ENCODE data around the gene RLBP1. TPM values are rescaled to one million over a fixed set of nuclear protein-coding genes. Genes with fewer than 3 reads are reported as not detected.

The RLBP1 gene
- total RNA-seq, 2 donors from 2014 or later, result not detected

DNA sequence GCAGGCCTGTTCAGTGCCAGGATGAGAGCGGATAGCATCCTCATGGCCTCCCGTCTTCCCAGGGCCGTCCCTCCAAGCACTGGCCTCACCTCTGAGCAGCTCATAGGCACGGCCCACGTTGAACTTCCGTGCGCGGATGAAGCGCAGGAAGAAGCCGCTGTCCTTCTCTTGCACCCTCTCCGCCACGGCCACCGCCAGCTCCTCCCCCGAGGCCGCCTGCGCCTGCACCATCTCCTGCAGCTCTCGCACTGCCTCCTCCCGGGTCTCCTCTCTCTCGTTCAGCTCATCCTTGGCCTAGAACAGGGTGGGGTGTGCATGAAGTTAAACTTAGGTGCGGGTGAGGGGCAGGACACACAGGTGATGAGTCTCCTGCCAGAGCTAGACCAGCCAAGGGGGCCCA is 4.3 kb downstream of the RLBP1 start:
- DNase-seq (ENCODE audit: low spot score in 2 of 2), result no peak
- no peak overlapping the region for H3K27ac Mint-ChIP-seq
- H3K9me3 Mint-ChIP-seq, result no peaks in the 10 kb centered on the region
- ATAC-seq, result no peak
- no peaks in the 10 kb centered on the region for H3K36me3 Mint-ChIP-seq

DNA sequence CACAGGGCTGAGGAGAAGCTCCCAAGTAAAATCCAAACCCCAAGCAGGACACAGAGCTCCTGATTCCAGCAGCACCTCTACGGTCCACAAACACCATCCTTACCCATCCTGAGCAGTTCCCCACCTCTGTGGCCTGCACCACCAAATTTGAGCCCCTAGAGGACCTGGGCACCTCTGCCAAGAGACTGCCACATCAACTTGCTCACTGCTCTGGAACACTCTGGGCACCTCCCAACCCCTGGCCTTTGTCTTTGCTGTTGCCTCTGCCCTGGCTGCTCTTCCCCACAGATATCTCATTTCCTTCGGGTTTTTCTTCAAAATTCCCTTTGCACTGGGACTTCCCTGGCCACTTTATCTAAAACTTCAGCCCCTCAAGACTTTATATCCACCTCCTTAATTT is 5.8 kb downstream of the RLBP1 start:
- ATAC-seq, result no peak
- DNase-seq (ENCODE audit: low spot score in 2 of 2), result no peak
- H3K36me3 Mint-ChIP-seq, result no peaks in the 10 kb centered on the region
- H3K27ac Mint-ChIP-seq, result no peak overlapping the region
- no peaks in the 10 kb centered on the region for H3K9me3 Mint-ChIP-seq

DNA sequence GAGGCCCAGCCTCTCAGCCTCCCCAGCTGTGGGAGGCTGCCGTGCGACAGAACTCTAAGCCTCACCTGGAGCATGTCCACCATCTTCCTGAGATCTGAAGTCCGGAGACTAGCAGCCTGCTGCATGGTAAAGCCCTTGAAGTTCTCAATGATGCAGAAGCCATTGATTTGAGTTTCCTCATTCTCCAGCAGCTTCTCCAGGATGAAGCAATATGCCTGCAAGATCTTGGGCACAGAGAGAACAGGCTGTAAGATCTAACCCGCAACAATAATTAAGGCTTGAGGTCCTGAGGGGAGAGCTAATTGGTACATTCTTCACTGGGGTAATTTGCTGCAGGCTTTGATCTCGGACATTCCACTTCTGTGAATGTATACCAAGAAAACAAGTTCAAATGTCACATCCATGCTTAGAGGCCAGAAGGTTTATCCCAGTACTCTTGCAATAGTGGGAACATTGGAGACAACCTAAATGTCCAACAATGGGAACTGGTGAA is 9.7 kb downstream of the RLBP1 start:
- Mint-ChIP-seq H3K27ac (no peak overlapping the region), H3K9me3 (no peaks in the 10 kb centered on the region), H3K36me3 (no peaks in the 10 kb centered on the region)
- ATAC-seq (no peak), DNase-seq (ENCODE audit: low spot score in 2 of 2) (no peak)

DNA sequence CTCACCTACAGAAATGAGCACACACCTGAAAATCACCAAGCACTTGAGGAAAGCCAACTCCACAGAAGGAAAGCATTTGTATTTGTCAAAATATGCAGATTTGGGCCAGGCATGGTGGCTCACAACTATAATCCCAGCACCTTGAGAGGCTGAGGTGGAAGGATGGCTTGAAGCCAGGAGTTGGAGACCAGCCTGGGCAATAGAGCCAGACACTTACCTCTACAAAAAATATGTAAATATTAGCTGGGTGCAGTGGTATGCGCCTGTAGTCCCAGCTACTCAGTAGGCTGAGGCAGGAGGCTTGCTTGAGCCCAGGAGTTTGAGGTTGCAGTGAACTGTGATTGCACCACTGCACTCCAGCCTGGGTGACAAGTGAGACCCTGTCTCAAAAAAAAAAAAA is 12.3 kb downstream of the RLBP1 start:
- ATAC-seq (no peak), DNase-seq (ENCODE audit: low spot score in 2 of 2) (no peak)
- H3K9me3 Mint-ChIP-seq, result no peaks in the 10 kb centered on the region
- no peaks in the 10 kb centered on the region for H3K36me3 Mint-ChIP-seq
- H3K27ac Mint-ChIP-seq, result peak overlapping the region in 1 of 2 donors; percentile 72

DNA sequence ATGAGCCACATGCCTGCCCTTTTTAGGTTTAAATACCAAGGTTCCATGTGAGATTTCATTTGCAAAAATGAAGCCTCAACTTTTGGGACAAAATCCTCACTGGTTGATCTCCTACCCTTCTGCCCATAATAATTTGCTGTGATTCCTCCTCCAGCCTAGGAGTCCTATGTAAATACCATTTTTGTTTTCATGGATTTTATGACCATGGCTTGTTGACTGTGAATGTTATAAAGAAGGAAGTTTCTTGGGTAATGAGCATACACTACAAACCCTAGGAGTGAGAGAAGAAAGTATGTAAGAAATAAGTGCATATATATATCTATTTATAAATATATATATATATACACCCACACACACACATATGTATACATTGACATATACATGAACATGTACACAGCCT is 13.1 kb downstream of the RLBP1 start:
- Mint-ChIP-seq H3K9me3 (no peaks in the 10 kb centered on the region), H3K36me3 (peaks cover 0 to 5% of the 10 kb centered on the region in 2 donors), H3K27ac (no peak overlapping the region)
- DNase-seq (ENCODE audit: low spot score in 2 of 2) (no peak), ATAC-seq (no peak)

DNA sequence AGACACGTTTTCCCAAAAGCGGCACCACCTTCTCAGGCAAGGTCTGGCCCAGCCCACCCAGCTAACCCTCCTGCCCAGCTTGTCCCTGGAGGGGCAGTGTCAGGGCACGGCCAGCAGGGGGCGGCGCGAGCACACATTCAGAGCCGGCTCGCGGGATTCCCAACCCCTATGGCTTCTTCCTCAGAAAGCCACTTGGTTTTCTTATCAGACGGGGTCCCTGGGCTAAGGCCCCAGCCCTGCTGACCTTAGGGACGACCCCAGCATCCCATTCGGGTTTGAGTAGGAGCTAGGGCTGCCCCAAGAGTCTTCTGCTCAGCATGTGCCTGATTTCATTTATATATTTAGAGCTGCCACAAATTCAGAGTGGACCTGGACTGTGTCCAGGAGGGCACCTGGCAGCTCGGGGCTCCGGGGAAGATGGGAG is 14.5 kb downstream of the RLBP1 start:
- no peaks in the 10 kb centered on the region for H3K9me3 Mint-ChIP-seq
- H3K36me3 Mint-ChIP-seq, result peaks cover 0 to 5% of the 10 kb centered on the region in 2 donors
- DNase-seq (ENCODE audit: low spot score in 2 of 2), result peak; percentile 79 to 82
- H3K27ac Mint-ChIP-seq, result peak overlapping the region in 1 of 2 donors; percentile 54
- ATAC-seq, result peak; percentile 69 to 78

DNA sequence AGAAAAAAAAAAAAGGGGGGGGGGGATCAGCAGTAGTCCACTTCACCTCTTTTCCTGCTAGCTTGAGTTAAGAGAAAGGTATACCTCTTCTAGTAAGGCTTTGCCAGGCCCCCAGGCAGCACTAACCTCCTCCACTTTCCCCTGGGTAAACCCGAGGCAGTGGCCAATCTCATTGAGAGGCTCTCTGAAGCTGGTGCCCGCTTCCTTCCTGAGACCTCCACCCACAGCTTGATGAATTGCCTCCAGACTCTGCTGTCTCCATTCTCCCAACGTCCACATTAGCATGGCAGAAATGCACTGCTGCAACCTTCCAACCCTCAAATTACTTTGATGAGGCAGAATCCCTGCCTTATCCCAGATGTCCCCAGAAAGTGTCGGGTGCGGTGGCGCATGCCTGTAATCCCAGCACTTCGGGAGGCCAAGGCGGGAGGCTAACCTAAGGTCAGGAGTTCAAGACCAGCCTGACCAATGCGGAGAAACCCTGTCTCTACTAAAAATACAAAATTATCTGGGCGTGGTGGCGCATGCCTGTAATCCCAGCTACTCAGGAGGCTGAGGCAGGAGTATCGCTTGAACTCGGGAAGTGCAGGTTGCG is 15.3 kb downstream of the RLBP1 start:
- no peaks in the 10 kb centered on the region for H3K9me3 Mint-ChIP-seq
- ATAC-seq (no peak), DNase-seq (ENCODE audit: low spot score in 2 of 2) (no peak)
- H3K36me3 Mint-ChIP-seq, result peaks cover 0 to 13% of the 10 kb centered on the region in 2 donors
- H3K27ac Mint-ChIP-seq, result no peak overlapping the region

DNA sequence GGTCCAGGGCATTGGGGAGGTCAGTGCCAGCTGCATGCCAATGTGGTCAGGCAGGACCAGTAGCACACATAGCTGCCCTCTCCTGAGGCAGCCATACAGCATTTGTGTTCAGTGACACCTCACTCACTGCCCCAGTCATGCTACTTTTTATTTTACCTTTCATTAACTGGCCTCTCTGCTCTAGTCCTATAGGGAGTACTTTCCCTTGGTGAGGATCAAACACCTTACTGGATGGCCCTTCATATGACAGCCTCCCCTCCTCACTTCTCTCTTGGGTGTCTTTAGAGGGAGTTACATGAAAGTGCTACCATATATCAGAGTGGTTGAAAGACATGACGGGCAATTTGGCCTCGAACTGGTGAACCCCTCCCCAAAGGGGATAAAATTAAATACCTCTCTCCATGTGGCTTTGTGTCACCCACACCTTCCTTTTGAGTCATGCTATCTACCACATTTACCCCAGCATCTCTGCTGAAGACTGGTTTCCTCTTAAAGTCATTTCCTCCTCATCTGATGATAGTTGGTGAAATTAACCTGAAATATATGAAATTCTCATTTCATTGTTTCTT is 17.6 kb downstream of the RLBP1 start:
- Mint-ChIP-seq H3K36me3 (peaks cover 0 to 16% of the 10 kb centered on the region in 2 donors), H3K9me3 (no peaks in the 10 kb centered on the region), H3K27ac (peak overlapping the region in 1 of 2 donors; percentile 40)
- ATAC-seq, result peak; percentile 89 to 90
- peak in 1 of 2 donors; percentile 44 for DNase-seq (ENCODE audit: low spot score in 2 of 2)

DNA sequence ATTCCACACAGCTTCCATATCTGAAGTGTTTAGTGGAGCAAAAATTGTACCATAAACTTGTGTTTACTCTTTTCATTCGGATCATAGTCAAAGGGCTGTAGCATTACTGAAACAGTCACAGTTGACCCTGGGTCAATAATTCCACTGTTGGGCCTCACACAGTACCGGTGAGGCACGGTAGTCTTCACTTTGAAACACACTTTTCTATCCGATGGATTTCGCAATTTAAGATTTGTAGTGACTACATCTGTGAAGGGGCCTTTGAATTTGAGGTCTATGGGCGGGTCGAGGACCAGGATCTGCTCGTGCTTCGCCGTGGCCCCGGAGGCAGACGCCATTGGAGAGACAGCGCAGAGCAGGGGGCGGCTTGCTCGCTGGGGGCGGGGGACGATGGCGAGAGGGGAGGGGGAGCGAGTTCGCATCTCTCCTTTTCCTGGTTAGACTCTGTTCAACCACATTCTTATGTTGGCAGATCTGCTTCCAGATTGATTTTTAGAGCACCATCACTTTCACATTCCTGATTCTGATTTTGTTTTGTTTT is 19.8 kb downstream of the RLBP1 start:
- DNase-seq (ENCODE audit: low spot score in 2 of 2) (no peak), ATAC-seq (no peak)
- H3K9me3 Mint-ChIP-seq, result no peaks in the 10 kb centered on the region
- H3K27ac Mint-ChIP-seq, result no peak overlapping the region
- peaks cover 0 to 20% of the 10 kb centered on the region in 2 donors for H3K36me3 Mint-ChIP-seq

DNA sequence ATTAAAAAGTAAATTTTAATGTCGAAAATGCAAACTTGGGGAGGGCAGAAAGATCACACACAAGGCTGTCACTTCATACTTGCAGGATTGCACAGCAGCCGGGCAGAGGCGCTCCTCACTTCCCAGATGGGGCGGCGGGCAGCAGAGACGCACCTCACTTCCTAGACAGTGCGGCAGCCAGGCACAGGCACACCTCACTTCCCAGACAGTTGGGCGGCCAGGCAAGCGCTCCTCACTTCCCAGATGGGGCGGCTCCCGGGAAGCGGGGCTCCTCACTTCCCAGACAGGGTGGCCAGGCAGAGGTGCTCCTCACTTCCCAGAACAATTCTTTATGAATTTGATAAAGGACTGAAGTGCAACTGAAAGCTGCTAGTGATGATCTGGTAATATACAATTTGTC is 21.2 kb downstream of the RLBP1 start:
- DNase-seq (ENCODE audit: low spot score in 2 of 2) (no peak), ATAC-seq (no peak)
- Mint-ChIP-seq H3K36me3 (peaks cover 7 to 25% of the 10 kb centered on the region in 2 donors), H3K9me3 (no peaks in the 10 kb centered on the region), H3K27ac (no peak overlapping the region)

DNA sequence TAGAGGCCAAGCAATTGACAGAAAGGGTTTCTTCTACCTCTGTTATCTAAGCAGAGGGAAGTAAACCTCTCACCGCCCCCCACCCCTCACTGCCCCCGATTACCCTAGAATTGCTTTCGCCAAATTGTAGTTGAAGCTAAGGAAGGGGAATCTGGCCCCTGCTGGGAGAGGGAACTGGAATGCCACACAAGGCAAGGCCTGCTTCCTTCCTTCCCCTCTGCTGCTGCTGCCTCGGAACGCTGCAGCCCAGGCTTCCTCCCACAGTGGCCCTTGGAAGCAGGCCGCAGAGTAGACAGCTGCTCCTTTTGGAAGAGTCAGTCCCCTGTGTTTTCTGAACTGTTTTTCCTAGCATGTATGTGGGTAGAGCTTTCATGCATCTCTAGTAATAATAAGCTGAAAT is 21.6 kb downstream of the RLBP1 start:
- no peaks in the 10 kb centered on the region for H3K9me3 Mint-ChIP-seq
- peaks cover 8 to 25% of the 10 kb centered on the region in 2 donors for H3K36me3 Mint-ChIP-seq
- H3K27ac Mint-ChIP-seq, result no peak overlapping the region
- ATAC-seq, result no peak
- no peak for DNase-seq (ENCODE audit: low spot score in 2 of 2)

DNA sequence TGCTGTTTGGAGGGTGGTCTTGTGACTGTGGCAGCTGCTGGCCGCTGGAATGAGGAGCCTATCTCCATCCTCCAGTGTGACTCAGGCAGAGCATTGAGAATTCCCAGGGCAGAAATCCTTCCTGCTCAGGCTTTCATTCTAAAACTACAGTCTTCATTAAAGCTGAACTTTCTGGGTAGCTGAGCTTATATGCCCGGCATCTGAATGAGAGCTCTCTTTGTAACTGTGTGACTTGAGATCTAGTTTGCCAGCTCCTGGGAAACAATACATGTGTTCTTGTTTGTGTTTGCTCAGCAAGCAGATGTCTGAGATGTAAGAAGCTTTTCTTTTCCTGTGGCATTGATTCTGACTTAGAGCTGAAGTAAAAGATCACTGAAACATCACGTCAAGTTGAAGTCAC is 22.4 kb downstream of the RLBP1 start:
- peak overlapping the region; percentile 29 to 92 for H3K27ac Mint-ChIP-seq
- no peak for ATAC-seq

DNA sequence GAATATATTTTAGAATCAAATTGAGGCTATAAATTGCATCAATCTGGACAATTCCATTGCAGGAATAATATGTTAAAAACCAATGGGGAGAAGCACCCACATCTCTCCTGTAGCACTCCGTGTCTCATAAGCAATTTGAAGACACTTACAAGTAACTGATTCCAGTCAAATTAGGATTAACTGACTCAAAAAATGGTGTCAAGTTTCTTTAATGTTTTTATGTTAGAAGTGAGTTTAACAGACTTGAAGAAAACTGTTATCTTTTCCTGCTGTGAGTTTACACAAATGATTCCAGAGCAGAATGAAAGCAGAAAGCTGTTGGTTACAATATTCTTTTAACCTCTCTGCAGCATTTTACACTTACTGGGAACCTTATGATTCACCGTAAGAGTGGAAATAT is 23.2 kb downstream of the RLBP1 start:
- H3K9me3 Mint-ChIP-seq, result no peaks in the 10 kb centered on the region
- peak overlapping the region; percentile 29 to 92 for H3K27ac Mint-ChIP-seq
- peaks cover 10 to 24% of the 10 kb centered on the region in 2 donors for H3K36me3 Mint-ChIP-seq
- peak; percentile 18 to 61 for ATAC-seq
- DNase-seq (ENCODE audit: low spot score in 2 of 2), result no peak

More for the DNA sequence above, 22.4 kb downstream of the RLBP1 start:
- Mint-ChIP-seq H3K36me3 (peaks cover 8 to 25% of the 10 kb centered on the region in 2 donors), H3K9me3 (no peaks in the 10 kb centered on the region)
- no peak for DNase-seq (ENCODE audit: low spot score in 2 of 2)

DNA sequence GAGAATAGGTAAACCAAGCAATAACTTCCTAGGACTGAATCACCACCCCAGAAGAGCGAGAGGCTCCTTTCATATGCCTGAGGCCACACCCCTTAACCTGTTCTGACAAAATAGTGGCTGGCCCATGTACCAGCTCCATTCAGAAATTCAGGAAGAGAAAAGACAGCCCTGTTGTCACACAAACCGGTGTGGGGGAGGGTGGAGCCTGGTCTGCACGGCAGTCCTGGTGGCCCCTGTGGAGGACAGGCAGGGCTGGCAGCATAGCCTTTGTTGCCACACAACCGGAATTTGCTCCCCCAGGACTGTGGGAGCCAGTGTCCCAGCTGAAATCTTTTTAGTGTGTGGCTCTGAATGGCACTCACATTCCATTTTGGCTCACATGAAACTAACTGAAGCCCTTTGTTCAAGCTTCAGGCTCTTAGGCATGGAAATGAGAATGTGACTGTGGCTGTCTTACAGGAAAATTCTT is 23.8 kb downstream of the RLBP1 start:
- Mint-ChIP-seq H3K27ac (peak overlapping the region; percentile 70 to 74), H3K36me3 (peaks cover 13 to 31% of the 10 kb centered on the region in 2 donors), H3K9me3 (no peaks in the 10 kb centered on the region)
- peak; percentile 72 to 83 for ATAC-seq
- DNase-seq (ENCODE audit: low spot score in 2 of 2), result peak in 1 of 2 donors; percentile 28

DNA sequence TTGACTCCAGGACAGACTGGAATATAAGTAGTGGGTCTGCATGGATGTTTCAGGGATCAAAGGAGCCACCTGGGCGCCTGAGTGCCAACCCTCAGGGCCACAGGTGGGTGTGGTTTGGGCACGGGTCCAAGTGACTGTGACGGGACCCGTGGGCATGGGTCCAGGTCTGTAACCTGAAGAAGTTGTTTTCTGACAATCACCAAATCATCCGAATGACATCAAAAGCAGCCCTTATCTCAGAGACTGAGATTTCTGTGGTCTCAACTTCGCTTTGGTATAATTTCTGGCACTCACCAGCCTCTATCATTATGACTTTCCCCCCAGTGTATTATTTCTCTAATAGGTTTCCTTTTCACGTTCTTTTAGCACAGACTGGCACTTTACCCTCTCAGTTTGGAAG is 24.4 kb downstream of the RLBP1 start:
- DNase-seq (ENCODE audit: low spot score in 2 of 2), result peak in 1 of 2 donors; percentile 72

DNA sequence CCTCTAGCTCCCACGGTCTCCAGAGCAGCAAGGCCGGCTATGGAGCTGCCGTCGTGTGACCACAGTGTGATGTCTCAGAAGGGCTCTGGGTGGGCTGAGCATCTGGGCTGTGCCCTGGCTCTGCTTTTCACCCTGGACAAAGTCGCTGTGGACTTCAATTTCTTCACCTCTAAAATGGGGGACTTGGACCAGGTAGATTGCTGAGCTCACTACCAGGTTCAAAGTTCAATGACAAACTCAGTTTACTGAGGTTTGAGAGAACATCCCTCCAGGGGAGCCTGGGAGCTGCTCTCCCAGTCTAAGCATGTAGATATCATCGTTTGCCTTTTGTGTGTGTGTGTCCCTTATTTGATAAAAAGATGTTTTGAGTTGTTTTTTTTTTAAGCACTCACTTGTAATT is 25.1 kb downstream of the RLBP1 start:
- Mint-ChIP-seq H3K9me3 (no peaks in the 10 kb centered on the region), H3K36me3 (peaks cover 13 to 27% of the 10 kb centered on the region in 2 donors), H3K27ac (no peak overlapping the region)
- DNase-seq (ENCODE audit: low spot score in 2 of 2) (no peak), ATAC-seq (no peak)

More for the DNA sequence above, 24.4 kb downstream of the RLBP1 start:
- no peaks in the 10 kb centered on the region for H3K9me3 Mint-ChIP-seq
- ATAC-seq, result peak; percentile 49 to 79
- peak overlapping the region; percentile 70 to 74 for H3K27ac Mint-ChIP-seq
- peaks cover 13 to 31% of the 10 kb centered on the region in 2 donors for H3K36me3 Mint-ChIP-seq

DNA sequence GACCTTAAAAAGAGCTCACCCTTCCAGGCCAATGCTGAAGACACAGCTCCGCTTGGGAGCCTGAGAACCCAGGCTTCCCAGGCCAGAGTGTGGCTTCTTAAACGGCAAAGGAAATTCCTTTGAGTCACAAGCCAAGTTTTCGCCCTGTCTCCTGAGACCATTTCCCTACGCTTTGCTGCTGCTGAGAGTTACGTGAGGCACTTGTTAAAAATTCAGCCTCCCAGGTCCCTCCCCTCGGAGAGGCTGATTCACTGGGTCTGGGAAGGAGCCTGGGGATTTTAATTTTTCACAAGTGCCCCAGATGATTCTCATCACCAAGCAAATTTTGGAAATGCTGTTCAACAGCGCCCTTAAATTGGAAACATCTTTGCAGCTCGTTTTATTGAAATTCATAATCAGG is 25.5 kb downstream of the RLBP1 start:
- H3K36me3 Mint-ChIP-seq, result peaks cover 17 to 27% of the 10 kb centered on the region in 2 donors
- no peak for DNase-seq (ENCODE audit: low spot score in 2 of 2)
- H3K9me3 Mint-ChIP-seq, result no peaks in the 10 kb centered on the region
- H3K27ac Mint-ChIP-seq, result no peak overlapping the region
- ATAC-seq, result no peak

All from activated naive CD4-positive, alpha-beta T cell treated with anti-CD3 and anti-CD28 coated beads, Interleukin-2, amount 50 U/mL, for 72 hours (primary cell).